Right lung (tissue), 5 donors: ENCODE results near the gene IFFO2. TPM values are rescaled to one million over a fixed set of nuclear protein-coding genes. Genes with fewer than 3 reads are reported as not detected.
A peak's percentile ranks its signal among the peaks of the same experiment; 100 is the strongest.

Experiments
- DNase-seq, 2 donors: peaks; one replicate each; pipeline ENCODE4 v3.0.0-alpha.2; 2013
- polyA plus RNA-seq, 5 donors: library from polyadenylated mRNA; unstranded; fragments of 120-200 nt; gene quantifications; one replicate each; pipeline versions ENCODE4 v1.2.1 to v1.2.3, GENCODE V29; 2013; ENCODE audit warnings: inconsistent platforms in 1 of 5, low replicate concordance in 1 of 5; ENCODE audit not compliant: insufficient read length in 5 of 5, insufficient read depth in 1 of 5

Gene IFFO2
- polyA plus RNA-seq, 5 donors: 13.2 to 25.7 (median 20.4) TPM

GRCh38 chr1:18973446-18973955 is 17.0 kb upstream of the IFFO2 start:
- no peak for DNase-seq

GRCh38 chr1:18972991-18973390 is 16.5 kb upstream of the IFFO2 start:
- no peak for DNase-seq

GRCh38 chr1:18972531-18972930 is 16.1 kb upstream of the IFFO2 start:
- peak in 1 of 2 donors; percentile 12 for DNase-seq

- no peak for DNase-seq
These were observed 14.3 kb upstream of the IFFO2 start for GRCh38 chr1:18970762-18971161.

GRCh38 chr1:18970358-18970757 is 13.9 kb upstream of the IFFO2 start:
- DNase-seq: no peak

DNA sequence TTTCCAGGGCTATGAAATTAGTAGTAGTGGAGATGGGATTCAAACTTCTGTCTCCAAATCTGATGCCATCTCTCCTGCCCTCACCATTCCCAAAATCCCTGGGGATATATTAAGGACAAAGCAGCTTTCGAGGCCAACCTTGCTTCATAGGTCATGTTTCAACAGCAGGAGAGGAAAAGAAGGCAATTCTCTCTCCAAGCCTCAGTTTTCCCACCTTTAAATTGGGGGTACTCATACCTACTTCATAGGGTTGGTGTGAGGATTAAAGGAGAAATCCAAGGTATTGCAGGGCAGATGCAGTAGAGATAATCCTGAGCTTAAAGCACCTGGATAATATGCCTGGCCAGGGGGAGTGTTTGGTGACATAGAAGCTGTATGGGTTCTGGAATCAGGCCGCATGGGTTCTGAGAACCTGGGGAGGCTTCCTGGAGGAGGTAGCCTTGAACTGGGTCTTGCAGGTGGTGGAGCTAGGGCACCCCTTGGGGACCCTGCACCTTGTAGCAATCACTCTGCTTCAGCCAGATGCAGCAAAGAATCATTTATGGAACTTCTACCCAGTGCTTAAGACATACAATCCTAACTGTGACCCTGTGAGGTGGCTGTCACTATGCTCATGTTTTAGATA is 10.7 kb upstream of the IFFO2 start:
- DNase-seq: no peak

DNA sequence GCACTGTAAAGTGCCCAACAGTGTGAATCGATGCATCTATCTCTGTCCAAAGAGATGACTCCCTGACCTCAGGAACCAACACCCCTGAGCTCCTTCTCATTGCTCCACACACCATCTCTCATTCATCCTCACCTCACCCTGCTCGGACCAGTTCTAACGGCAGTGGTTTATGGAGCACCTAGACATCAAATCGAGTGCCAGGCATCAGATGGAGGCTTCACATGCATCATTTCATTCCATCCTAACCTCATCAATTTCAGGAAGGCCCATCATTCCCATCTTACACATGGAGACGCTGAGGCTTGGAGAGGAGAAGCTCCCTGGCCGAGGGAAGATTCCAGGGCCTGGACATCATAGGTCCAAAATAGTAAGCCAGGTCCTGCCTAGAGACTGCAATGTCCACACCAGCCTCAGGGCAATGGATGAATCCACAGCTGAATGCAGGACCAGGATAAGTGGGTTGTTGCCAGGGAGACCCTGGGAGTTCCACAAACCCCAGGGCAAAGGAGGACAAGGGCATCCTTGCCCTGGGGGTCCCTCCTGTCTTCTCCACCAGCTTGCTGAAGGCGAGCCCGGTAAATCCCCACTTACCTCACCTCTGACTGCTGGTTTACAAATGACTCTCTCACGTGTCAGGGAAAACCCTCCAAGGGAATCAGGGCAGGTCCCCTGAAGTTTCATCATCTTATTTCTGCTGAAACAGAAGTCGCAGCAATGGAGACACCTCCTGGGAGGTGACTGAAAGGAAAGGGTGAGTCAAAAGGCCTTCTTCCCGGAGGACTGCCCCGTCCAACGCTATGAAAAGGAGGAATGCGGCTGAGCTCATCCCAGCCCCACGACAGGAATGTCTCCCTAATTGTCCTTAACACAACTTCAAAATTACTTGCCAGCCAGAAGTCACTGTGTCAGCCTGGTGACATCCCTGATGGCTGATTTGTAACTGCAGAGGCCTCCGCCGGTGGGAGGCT is 9.0 kb upstream of the IFFO2 start:
- no peak for DNase-seq

- DNase-seq: no peak
These were observed 7.5 kb upstream of the IFFO2 start for GRCh38 chr1:18963968-18964367.

DNA sequence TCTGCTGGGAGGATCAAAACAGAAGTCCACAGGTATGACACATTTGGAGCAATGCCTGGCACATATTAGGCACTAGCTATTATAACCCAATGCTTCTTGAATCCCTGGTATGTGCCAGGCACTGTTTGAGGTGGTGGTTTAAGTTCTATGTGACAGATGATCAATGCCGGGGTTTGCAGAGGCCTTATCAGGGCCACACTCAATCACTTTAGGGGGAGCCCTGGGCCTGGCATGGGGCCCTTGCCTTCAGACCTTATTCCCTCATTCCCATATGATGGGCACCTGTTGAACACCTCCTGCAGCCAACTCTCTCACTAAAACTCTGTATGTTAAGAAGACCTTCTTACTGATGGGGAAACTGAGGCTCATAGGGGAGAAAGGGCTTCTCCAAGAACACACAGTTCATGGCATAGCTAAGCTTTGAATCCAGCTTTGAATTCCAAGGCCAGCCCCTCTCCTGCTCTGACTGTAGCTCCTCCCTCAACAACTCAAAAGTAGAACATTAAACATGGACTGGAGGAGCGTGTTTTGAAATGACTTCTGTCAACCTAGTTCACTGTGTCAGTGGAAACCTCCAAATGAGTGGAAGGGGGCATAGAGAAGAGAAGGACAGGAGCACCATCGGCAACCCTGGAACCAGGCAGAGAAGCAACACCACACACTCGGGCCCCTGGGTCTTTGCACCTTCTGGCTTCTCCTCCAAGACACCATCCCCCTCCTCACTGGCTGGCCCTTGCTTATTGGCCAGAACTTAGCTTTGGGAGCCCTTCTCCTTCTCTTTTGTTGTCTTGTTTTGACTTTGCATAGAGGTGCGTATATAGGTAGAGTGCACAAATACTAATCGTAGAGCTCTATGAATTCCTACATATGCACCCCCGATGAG is 6.6 kb upstream of the IFFO2 start:
- no peak for DNase-seq

GRCh38 chr1:18962121-18962721 is 5.7 kb upstream of the IFFO2 start:
- no peak for DNase-seq

DNA sequence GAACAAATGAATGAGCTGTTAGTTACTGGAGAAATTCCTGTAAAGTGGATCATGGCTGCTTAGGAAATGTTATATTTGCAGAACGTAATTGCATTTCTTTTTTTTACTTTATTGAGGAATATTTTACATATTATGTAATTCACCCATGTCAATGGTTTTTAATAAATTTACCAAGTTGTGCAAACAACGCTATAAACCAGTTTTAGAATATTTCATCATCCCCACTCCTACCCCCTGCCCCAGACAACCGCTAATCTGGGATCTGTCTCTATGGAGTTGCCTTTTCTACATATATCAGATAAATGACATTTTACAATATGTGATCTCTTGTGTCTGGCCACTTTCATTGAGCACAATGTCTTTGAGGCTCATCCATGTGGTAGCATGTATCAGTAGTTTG is 4.3 kb upstream of the IFFO2 start:
- DNase-seq: no peak

DNA sequence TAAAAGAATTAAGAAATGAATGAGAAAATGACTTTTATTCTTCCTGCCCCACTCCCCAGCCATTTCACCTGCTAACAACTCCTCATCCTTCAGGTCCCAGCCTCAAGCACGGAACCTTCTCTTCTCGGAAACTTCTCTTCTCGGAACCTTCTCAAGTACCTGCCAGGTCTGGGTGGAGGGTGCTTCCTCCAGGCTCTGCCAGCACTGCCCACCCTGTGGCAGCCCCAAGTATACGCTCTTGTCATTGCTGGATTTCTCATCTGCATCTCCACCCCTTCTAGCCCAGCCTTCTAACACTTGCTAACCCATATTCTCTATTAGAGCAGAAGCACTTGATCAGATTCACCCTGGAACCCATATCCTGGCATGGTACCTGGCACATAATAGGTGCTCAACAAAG is 3.9 kb upstream of the IFFO2 start:
- no peak for DNase-seq

DNA sequence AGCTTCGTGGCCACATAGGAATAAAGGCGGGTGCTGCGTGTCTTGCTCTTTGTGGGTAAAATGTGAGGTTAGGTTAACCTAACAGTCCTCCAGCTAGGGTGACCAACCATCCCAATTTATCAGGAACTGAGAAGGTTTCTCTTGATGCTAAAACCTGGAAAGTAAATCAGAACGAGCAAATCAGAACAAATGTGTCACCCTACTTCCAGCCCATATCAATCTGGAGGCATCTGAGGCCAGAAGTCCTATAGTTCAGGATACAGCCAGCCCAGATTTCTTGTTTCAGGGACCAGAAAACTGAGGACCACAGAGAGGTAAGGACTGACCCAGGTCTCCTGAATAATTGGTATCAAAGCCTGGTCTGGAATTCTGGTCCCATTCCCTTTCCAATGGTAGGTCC is 3.1 kb upstream of the IFFO2 start:
- no peak for DNase-seq

GRCh38 chr1:18957532-18958300 is 1.2 kb upstream of the IFFO2 start:
- DNase-seq: no peak

- no peak for DNase-seq
These were observed 653 bp upstream of the IFFO2 start for GRCh38 chr1:18957136-18957521.

DNA sequence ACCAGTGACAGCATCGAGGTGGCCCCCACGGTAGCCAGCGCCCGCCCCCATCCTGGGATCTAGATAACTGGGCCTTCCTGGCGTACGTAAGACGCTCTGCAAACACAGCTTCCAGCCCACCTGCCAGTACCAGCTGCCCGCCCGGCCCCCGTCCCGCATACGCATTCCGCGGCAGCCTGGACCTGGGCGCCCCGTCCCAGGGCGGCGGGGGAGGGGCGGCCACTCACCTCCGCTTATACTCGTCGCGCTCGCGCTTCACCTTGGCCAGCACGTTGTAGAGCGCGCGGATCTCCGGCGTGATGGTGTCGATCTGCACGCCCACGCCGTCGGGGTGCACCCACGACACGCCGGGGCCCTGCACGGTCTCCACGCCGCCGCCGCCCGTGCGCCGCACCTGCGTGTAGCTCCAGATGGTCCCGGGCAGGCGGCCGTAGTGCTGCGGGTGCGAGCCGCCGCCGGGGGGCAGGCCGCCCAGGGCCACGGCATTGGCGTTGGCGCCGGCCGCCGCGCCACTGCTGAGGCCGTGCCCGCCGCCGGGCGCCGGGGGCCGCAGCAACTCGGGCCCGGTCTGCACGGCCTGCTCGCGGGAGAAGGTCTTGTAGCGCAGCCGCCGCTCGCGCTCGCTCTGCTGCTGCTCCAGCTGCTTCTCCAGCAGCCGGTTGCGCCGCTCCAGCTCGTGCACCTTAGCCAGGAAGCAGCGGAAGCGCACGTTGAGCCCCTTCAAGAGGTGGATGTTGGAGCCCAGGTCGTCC is 859 bp downstream of the IFFO2 start:
- DNase-seq: no peak

- no peak for DNase-seq
These were observed 1.4 kb downstream of the IFFO2 start for GRCh38 chr1:18955131-18955440.

GRCh38 chr1:18954270-18955071 is 2.0 kb downstream of the IFFO2 start:
- no peak for DNase-seq

DNA sequence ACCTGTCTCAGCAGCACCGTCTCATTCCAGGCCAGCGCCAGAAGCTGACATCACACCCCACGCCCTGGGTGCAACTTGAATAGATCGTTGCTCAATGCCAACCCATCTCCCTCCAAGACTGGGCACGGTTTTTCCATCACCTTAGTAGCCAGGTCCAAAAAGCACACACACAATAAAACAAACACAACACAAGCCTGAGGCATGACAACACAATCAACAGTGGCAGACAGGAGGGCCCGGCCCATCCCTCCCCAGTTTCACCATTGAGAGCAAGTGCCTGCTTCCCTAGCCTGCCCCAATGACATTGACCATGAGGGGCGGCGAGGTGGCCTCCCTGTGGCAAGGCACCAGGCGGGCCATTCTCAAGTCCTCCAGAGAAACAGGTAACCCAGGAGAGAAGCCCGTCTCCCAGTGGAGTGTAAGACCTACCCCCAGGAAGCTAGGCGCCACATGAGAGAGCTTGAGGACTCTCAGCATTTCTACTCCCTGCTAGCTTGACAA is 2.7 kb downstream of the IFFO2 start:
- no peak for DNase-seq
